GM21367 (cell line): ENCODE results near the gene TNFRSF1A.

Experiments
- ATAC-seq: cut with Tn5 transposase; IDR thresholded peaks from one replicate; pipeline ENCODE4 v1.9.1; 2021; ENCODE audit not compliant: unreplicated experiment

Gene TNFRSF1A

DNA sequence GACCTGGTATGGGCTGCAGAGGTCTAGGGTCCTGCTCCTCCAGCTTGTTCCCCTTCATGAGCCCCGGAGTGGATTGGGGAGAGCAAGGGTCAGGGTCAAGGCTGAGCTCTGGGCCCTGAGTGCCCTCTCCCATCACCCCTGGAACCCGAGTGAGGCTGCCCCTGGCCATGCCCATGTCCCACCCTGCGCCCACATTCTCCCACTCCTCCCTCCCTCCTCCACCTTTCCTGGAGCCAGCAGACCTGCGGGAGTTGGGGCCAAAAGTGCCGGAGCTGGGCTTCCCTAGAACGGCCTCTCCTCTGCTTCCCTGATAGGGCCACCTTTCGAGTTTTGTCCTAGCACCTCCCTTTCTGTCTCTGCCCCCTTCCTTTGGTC is 32.9 kb upstream of the TNFRSF1A start:
- ATAC-seq, result no peak

DNA sequence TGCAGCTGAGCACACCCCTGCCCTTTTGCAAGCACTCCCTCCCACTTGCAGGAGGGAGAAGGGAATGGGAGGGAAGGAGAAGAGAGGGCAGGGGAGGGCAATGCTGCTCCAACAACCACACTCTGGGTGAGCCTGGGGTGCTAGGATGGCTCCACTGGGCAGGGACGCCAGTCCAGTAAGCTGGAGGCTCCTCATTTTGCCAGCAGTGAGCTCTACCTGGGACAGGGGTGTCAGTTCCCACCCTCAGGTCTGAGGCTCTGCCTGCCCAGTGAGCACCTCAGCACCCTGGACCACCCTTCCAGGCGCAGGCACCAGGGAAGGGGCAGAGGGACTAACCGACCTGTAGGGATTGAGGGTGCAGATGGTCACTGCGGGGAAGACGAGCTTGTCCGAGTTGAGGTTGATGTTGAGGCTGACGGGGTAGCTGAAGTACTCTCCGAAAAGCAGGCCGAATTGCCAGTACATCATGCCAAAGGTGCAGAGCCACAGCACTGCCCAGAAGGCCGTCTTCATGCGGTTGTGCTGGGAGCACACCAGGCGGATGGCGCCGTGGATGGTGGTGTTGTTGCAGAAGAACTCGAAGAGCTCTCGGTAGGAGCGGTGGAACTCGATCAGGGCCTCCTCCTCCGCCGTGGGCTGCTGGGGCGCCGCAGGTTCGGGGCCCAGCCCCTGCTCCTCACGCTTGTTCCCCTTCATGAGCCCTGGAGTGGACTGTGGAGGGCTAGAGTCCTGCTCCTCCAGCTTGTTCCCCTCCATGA is 32.3 kb upstream of the TNFRSF1A start:
- ATAC-seq, result no peak

DNA sequence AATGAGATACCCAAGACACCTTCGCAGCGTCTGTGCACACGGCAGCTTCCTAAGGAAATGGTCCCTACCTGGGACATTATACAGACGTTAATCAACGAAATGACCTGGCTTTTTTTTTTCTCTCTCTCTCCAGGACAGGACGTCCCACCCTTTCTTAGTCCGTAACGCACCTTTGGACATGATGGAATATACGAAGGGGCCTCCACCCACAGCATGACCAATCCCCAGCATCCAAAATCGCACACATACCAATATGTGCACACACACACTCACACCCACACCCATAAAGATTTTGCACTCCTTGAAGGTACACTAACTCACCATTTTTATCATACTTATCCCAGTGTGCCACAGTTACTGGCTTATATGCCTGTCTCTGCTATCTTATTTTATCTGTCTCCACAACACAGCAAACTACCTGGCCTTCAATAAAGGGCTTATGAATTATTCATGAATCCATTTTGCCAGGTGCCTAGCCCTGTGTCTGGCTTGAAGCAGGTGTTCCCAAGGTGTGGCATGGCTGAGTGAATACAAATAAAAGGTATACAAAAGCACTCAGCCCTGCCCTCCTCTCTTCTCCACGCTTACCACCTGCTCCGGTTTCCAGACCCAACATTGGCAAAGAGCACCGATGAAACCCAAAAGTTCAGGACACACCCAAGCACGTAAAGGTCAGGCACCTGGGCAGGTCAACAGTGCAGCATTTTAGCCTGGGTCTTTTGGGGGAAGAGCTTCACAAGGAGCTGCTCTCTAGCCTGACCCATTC is 31.3 kb upstream of the TNFRSF1A start:
- ATAC-seq, result no peak

DNA sequence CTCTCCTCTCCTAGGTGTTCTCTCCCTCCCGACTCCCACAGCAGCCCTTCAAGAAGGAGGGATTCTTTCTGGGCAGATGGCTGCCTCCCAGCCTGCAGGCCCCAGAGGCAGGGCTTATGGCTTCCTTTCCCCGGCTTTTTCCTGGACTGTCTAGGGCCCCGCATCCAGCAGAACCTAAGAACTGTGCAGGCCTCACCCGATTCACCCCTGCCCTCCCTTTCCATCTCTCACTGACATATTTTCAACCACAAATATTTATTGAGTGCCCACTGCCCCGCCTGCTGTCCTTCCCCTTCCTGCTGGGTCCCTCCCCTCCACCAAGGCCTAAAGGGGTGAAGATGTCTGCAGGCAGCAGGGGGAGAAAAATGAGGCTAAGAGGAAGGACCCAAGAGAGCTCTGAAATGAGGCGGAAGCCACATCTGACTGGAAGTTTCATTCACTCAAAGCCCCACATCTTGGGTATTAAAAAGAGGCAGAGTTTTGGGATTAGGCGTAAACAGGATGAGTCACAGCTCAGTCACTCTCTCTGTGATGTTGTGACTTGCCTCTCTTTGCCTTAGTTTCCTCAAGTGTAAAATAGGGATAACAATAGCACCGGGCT is 30.6 kb upstream of the TNFRSF1A start:
- ATAC-seq, result no peak

DNA sequence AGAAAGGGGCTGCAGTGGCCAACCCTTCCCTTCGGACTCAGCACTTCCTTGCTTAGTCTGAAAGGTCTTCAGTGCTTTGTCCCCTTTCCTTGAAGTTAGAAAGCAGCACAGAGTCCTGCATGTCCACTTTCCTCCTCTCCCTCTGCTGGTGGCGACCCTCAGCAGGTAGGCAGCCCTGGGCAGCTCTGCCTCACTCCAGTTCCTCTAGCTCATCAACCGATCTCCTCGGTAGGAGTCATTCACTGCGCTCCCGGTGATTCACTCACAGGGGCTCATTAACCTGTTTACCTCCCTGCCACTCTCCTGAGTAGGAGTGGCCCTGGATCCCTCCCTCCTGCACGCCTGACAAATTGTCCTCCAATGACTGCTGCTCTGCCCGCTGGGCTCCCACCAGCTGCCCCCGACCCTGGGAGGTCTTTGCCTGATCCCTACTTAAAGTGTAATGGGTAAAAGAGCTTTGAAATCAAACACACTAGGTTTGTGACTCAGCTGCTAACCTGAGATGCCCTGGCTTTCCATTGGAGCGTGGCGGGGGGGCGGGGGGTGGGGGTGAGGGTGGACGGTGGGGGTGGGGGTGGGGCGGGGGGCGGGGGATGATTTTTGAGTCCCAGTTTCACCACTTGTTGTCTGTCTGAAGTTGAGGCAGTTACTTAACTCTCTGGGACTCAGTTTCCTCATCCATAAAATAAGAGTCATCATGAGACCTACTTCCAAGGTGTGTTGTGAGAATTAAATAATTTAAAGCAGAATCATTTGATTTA is 29.3 kb upstream of the TNFRSF1A start:
- no peak for ATAC-seq

DNA sequence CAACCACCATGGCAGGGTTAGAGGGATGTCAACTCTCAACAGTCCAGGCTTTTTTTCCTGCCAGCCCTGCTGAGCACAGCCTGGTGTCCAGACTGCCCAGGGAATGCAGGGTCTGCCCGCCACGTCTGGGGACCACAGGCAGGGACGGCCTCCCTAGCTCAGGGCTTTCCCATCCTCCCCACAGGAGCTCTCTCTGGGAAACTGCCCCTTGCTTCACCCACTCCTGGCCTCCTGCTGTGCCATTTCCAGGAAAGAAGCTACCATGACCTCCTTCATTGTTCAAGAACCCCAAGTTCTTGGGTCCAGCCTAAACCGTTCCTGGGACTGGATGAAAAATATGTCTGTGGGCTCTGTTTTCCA is 28.7 kb upstream of the TNFRSF1A start:
- ATAC-seq, result no peak

DNA sequence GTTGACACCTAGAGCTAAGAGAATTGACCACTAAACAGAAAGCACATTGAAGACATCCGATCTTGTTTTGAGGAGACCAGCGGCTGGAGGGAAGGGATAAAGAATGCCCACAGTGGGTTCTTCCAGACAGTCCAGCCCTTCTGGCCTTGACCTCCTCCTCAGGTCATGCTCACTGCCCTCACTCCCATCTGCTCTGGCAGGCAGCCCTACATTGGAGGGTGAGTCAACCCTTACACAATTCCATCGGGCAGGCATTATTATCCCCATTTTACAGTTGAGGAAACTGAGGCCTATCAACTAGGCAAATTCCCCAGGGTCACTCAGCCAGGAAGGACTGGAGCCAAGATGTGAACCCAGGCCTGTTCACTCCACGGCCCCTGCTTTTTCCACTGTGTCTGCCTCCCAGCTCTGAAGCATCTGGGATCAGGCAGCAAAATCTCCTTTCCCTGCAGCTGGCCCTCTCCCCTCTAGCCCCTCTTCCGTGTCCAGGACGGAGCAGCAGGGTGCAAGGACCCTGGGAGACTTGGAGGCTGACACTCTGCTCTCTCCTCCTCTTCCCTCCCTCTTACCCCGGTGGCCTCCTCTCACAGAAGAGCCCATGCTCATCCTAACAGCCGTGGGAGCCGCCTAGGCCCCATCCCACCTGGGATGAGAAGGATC is 28.2 kb upstream of the TNFRSF1A start:
- no peak for ATAC-seq

DNA sequence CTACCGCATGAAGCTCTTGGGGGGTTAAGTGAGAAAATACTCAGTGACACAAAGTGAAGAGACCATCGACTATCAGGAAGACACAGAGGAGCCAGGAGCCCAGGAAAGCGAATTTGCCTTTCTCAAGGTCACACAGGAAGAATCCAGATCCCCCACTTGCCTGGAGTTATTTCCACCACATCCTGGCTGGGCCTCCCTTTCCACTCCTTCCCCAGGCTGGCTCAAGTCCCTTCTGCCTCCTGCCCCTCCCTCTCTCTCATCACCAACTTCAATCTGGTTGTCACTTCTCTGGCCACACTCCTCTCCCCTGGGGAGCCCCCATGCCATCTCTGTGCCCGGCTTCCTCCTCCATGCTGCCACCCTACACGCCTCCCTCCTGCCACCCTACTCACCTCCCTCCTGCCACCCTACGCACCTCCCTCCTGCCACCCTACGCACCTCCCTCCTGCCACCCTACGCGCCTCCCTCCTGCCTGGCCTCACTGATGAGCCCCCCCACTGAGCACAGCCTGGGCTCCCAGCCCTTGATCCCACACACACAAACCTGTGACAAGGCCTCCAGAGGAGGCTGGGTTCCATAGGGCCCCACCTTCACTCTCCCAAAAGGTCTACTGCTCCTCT is 27.1 kb upstream of the TNFRSF1A start:
- ATAC-seq, result no peak

DNA sequence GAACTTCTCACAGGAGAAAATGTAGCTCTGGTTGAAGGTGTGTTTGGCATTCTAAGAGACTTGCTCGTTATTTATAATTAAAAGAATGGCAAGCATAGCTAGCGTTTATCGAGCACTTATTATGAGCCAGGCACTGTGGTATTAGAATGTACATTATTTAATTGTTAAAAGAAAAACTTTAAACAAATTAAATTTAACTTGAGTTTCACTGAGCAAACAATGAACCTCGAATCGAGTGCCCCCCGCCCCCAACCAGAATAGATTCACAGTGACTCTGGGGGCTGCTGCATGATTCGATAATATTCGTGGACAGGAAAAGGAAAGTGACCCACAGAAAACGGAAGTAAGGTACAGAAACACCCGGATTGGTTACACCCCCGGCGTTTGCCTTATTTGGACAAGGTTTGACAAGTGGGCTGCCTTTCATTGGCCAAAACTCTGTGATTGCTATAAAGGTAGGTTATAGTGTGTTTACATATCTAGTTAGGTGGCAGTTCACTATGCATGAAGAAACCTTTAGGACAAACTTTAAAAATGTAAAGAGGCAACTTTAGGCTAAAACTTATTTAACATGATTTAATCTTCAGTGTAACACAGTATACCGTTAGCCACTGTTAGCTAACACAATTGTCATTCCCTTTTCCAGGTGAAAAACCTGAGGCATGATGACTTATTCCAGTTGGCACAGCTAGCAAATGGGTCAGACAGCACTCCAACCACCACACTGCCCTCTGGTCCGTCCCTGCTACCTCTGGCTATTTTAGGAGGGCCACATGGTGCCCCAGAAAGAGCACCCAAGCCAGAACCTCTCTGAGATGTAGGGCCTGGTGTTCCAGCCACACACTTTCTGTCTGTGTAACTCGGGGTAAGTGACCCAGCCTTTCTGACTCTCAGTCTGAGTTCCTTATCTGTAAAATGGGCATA is 26.4 kb upstream of the TNFRSF1A start:
- ATAC-seq, result no peak

DNA sequence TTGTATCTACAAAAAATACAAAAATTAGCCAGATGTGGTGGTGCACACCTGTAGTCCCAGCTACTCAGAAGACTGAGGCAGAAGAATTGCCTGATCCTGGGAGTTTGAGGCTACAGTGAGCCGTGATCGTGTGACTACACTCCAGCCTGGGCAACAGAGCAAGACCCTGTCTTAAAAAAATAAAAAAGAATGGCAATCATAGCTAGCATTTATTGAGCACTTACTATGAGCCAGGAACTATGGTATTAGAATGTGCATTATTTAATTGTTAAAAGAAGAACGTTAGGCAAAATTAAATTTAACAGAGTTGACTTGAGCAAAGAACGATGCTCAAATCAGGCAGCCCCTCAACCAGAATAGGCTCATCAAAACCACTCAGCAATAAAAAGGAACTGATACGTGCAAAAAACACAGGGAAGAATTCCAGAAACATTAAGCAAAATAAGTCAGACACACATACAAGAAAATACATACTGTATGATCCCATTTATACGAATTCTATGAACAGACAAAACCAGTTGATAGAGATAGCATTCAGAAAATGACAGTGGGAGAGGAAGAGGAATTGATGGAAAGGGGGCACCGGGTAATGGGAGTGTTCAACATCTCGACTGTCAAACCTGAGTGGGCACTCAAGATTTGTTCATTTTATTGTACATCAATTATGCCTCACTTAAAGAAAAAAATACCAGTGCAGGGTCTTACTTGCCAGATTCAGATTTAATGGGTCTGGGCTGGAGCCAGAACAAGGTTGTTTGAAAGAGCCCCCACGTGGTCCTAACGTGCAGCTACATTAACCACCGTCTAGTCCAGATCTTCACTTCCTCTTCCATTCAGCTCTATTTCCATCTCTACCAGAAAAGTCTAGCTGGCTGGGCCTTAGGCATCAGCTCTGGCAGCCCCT is 25.4 kb upstream of the TNFRSF1A start:
- ATAC-seq, result peak; percentile 47

DNA sequence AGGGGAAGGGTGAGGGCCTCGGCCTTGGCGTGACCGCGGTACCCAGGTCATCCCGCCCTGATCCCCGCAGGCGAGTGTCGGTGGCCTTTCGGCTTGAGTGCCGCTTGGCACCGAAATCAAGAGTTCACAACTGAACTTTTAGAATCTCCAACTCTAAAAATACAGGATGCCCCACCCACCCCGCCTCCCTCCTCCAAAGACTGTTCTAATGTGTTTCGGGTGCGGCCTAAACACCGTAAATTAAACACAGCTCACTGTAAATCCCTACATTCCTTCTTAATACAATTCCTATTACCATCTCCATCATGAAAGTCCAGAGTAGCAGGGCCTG is 22.1 kb upstream of the TNFRSF1A start:
- ATAC-seq, result no peak

DNA sequence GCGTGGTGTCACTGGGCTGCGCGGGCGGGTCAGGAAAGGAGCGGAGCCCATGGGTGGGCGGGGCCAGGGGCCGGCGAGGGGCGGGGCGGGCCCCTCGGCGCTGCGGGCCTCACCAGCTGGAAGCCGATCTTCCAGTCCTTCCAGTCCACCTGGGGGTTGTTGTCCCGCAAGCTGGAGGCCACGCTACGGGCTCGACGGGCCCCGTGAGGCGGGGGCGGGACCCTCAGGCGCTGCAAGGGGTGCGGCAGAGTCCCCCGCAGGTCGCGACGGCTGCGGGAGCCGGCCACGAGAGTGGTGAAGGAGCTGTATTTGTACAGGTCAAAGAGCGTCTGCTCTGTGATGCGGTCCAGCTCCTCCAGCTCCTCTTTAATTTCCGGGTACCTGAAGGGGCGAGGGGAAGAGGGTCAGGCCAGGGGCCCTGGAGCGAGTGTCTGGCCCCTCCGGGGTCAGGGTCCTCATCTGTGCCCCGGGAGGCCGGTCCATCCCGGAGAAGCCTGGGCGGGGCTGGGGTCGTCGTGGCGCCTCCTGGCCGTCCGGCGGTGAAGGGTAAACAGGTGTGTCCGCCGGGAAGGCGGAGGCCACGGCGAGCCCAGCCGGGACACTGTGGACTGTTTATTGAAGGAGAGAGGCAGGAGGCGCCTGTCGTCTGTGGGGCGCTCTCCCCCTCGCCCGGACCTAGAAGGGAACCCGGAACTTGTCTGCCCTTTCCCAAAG is 21.6 kb upstream of the TNFRSF1A start:
- no peak for ATAC-seq

DNA sequence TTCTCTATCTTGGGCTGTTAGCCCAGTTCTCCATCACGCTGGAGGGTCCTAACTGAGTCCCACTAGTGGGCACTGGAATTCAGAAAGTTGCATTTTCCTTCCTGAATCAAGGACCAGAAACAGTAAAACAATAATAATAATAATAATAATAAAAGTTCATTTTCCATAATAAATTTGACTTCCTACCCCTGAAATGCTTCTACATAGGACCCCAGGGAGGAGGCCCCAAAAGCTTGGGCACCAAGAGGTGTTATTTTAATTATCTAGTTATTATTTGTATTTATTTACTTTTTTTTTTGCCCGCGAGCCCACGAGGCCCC is 21.1 kb upstream of the TNFRSF1A start:
- ATAC-seq, result no peak

DNA sequence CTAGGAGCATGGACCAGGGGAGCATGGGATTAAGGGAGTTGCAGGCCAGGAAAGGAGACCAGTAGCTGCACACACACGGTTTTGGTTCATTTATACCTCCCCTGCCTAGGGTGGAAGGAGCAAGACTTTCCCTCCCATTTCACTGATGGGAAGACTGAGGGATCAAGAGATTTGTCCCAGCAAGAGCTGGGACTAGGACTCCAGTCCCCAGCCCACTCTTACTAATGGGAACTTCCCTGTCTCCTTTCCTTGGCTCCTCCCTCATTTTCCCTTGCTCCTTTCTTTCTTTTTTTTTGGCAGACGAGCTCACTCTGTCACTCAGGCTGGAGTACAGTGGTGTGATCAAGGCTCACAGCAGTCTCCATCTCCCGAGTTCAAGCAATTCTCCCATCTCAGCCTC is 20.5 kb upstream of the TNFRSF1A start:
- ATAC-seq, result no peak

DNA sequence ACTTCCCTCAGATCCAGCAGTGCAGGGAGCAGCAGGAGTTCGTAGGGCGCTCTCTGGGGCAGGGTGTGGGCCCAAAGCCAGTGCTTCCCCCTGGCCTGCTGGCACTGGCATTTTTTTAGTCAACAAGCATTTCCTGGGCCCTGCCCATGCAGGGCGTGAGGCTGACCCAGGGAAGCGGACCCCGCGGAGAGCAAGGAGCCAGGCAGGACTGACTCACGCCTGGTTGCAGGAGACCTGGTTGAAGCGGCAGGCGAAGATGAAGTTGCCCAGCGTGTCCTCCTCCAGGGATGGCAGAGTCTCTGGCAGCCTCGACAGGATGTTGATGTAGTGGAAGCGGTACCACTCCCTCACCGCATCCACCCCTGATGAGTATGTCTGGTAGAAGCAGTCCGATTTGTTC is 20.0 kb upstream of the TNFRSF1A start:
- ATAC-seq, result no peak

DNA sequence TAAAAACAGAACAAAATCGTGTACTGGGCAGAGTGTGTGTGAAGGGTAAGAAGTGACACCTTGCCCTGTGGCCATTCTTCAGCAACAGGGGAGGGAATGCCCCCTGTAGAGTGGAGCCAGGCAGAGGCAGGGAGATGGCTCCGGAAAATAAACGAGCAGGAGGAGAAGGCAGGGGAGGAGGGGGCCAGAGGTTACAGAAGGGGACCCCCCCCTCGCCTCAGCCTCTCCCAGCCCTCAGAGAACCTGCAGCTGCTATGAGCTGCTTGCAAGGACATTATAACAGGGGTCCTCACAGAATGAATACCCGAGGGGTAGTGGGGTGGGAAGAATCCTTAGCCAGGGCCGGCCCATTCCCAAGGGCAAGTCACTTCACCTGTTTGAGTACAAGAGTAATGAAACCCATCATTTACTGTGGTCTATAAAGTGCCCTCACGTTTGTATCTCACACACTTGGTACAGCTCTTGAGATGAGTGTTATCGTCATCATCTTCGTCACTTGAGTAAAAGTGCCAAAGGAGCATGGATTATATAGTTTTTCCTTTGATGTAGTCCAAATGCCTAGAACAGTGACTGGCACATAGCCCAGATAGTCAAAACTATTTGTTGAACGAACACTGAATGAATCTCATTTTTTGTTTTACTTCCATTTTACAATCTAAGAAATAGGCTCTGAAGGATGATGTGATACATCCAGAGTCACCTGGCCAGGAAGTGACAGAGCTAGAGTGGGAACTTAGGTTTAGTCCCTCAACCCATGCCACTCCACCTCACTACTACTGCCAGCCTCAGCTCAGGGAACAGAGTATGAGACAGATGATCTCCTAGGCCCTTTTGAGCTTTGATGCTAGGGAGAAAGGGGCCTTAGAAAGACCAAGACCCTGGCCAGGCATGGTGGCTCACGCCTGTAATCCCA is 19.0 kb upstream of the TNFRSF1A start:
- no peak for ATAC-seq

DNA sequence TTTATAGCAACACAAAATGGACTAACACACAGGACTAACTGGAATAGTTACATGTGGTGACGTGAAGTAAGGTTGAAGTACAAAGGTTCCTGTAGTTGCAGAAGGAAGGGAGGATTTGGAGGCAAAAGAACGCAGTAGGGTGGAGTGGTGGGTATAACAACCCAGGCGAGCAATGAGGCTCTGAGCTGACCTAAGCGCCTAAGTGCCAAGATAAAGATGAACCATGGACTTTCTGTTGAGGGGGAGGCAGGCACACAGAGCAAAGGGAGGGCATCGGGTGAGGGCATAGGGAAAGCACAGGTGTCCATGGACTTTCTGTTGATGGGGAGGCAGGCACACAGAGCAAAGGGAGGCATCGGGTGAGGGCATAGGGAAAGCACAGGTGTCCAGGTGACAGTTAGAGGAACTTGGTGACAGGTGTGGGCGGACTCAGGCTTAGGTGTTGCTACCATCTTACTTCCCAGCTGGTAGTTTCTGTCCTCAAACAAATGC is 18.2 kb upstream of the TNFRSF1A start:
- ATAC-seq, result no peak
